Ovary (tissue), 9 donors: ENCODE measurements around the gene TXNL1. TPM values are rescaled to one million over a fixed set of nuclear protein-coding genes. Genes with fewer than 3 reads are reported as not detected.

Experiments
- DNase-seq, 5 donors: peaks; one replicate each; pipeline ENCODE4 v3.0.0-alpha.2; 2019 to 2020
- H3K27ac ChIP-seq, 2 donors: fragments of 200-600 bp; one replicate each; pipeline versions ENCODE4 v1.5.1 to v1.8.0; 2019 to 2022
- H3K27me3 ChIP-seq: fragments of 200-600 bp; one replicate; pipeline ENCODE4 v1.8.0; 2022
- H3K36me3 ChIP-seq: fragments of 200-600 bp; sonication (generic); one replicate; pipeline ENCODE4 v1.5.1; 2019
- H3K4me1 ChIP-seq: one replicate; pipeline ENCODE4 v1.8.1; 2013; ENCODE audit warnings: mild to moderate bottlenecking, moderate library complexity; ENCODE audit not compliant: insufficient read depth
- H3K4me3 ChIP-seq: fragments of 200-600 bp; sonication (generic); one replicate; pipeline ENCODE4 v1.5.1; 2017
- H3K9me3 ChIP-seq, 2 donors: fragments of 200-600 bp in 1 of 2; sonication (generic) in 1 of 2; one replicate each; pipeline versions ENCODE4 v1.5.1 to v1.8.1; 2013 to 2019; ENCODE audit warnings: mild to moderate bottlenecking in 1 of 2, moderate library complexity in 1 of 2
- CTCF ChIP-seq, 3 donors: fragments of 450-650 bp in 2 of 3; fragments of 200-600 bp in 1 of 3; IDR thresholded peaks; one replicate each; pipeline versions ENCODE4 v1.5.1 to v1.8.0; 2016 to 2022; ENCODE audit warnings: antibody characterized with exemption in 3 of 3, mild to moderate bottlenecking in 1 of 3
- EP300 ChIP-seq: sonication (generic); formaldehyde crosslinking; IDR thresholded peaks from one replicate; pipeline ENCODE4 v1.6.1; 2017; ENCODE audit warnings: antibody characterized with exemption
- POLR2A ChIP-seq: fragments of 450-650 bp; IDR thresholded peaks from one replicate; pipeline ENCODE4 v1.6.1; 2017; ENCODE audit warnings: antibody characterized with exemption, mild to moderate bottlenecking, moderate library complexity
- WGBS, 3 donors: extraction: QIAGEN DNeasy Blood & Tissue Kit in 1 of 3; methylation state at CpG; one replicate each; pipeline versions ENCODE4 v1.1.5 to v1.1.7; 2013 to 2017; 5-methylcytosine and 5-hydroxymethylcytosine counted together
- intact Hi-C, 4 donors: fragments of 100-400 bp; cut with DNase I; formaldehyde crosslinking; loops; one replicate each; pipeline versions ENCODE4 v1.11.0 to v1.15.1; 2022 to 2023
- polyA plus RNA-seq, 2 donors: library from polyadenylated mRNA; stranded (reverse); fragments of 200-250 nt in 1 of 2; fragments of 350-450 nt in 1 of 2; fragmentation: Illumina TruSeq in 1 of 2; extraction: RNeasy Lipid Tissue Mini Kit (QIAGEN cat#74804) in 1 of 2; gene quantifications; one replicate each; pipeline ENCODE4 v1.2.3, GENCODE V29; 2013 to 2014
- total RNA-seq, 7 donors: library from RNA; depleted of rRNA in 2 of 7; stranded (reverse); fragments of >200 nt in 2 of 7; fragmentation: NEBNext Ultra II Directional in 3 of 7; extraction: Animal tissue kit (Norgen Biotek cat#: 25700) in 3 of 7; gene quantifications; one replicate each; pipeline versions ENCODE4 v1.1.0 to v1.2.4, GENCODE V29; 2016 to 2023
- donor health status: DM: no; HTN: no; CAD: no; lungs with moderate emphysema.
- donor health status: DM: no; HTN: no; CAD: no.
- donor health status: Bipolar disorder and iron deficiency.
- donor health status: DM: yes; HTN: yes; CAD: no.
- donor health status: DM: no; HTN: no; CAD: no.
- donor health status: DM: yes; HTN: yes; CAD: no.

Gene TXNL1
- total and polyA plus RNA-seq, 9 donors = 34.6 to 109 (median 61.9) TPM

DNA sequence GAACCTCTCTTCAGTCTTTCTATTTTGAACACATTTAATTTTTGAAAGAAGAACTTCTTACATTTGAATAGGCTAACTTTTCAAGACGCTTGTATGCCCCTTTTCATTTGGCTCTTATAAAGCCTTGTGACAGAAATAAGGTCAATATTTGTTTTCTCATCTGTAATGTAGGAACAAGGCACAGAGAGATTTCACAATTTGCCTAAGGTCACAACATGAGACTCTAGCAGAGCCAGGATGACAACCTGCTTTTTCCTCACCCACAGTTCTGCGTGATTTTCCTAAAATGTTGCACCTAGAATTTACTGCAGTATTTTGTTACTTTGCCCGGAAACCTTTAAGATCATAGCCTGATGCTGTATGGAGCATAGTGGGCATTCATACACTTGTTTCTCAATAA is 67.4 kb downstream of the TXNL1 start:
- Histone ChIP-seq H3K9me3 (no peaks in the 10 kb centered on the region), H3K27me3 (no peaks in the 10 kb centered on the region), H3K27ac (no peak overlapping the region), H3K36me3 (no peaks in the 10 kb centered on the region), H3K4me3 (no peak overlapping the region), H3K4me1 (peaks cover 10% of the 10 kb centered on the region)
- no peak for TF ChIP-seq EP300
- TF ChIP-seq POLR2A = no peak
- no peak for TF ChIP-seq CTCF (IDR thresholded peaks at IDR 0.05)
- intact Hi-C loops = loop anchor here in 3 of 4 donors (10.0 kb wide), 4 partner anchors 566 to 1336 kb away; no protein-coding TSS in a partner anchor
- DNase-seq = no peak
- WGBS, 3 donors = 93 to 95% (median 95%) methylated on average over 3 of the region's 3 CpGs

DNA sequence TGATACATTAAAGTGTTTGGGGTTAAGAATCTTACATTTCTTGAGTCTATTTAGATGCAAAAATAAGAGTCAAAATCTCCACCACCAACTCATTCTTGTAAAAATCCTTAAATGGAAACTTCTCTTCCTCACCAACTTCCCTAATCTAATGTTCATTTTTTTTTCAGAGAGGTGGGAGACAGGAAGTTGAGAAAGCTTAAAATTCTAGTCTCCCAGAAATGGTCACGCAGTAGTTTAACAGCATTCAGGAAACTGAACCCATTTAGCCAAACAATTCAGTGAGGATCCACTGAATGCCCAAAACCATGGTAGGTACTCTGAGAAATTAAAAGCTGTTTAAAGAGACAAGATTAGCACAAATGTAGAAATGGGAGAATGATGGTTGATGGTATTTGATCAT is 69.0 kb downstream of the TXNL1 start:
- no peak overlapping the region for H3K4me3 ChIP-seq
- intact Hi-C loops = no loop called here
- H3K9me3 ChIP-seq = no peaks in the 10 kb centered on the region
- no peaks in the 10 kb centered on the region for H3K27me3 ChIP-seq
- no peak overlapping the region for H3K27ac ChIP-seq
- no peak for DNase-seq
- no peaks in the 10 kb centered on the region for H3K36me3 ChIP-seq
- TF ChIP-seq POLR2A (no peak), EP300 (no peak), CTCF (IDR thresholded peaks at IDR 0.05) (no peak)
- peaks cover 5% of the 10 kb centered on the region for H3K4me1 ChIP-seq
- 74 to 86% (median 84%) methylated on average over 1 of the region's 1 CpG for WGBS, 3 donors

DNA sequence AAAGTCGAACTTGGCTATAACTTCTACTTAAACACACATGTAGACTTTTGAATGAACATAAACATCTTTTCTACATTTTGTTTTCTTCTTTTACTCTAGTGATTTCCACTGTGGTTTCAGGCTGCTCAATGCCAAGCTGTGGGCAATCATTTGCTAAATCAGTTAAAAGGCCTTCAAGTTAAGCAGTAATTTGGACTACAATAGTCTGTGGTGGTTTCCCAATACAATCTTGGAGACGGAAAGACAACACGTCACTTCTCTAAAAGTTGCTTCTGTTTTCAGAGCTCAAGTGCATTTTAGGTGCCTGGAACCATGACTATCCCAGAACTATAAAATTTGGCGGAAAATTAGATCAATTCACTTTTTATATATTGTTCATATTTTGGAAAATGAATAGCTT is 69.4 kb downstream of the TXNL1 start:
- WGBS, 3 donors = 90 to 94% (median 94%) methylated on average over 4 of the region's 4 CpGs
- intact Hi-C loops = no loop called here

DNA sequence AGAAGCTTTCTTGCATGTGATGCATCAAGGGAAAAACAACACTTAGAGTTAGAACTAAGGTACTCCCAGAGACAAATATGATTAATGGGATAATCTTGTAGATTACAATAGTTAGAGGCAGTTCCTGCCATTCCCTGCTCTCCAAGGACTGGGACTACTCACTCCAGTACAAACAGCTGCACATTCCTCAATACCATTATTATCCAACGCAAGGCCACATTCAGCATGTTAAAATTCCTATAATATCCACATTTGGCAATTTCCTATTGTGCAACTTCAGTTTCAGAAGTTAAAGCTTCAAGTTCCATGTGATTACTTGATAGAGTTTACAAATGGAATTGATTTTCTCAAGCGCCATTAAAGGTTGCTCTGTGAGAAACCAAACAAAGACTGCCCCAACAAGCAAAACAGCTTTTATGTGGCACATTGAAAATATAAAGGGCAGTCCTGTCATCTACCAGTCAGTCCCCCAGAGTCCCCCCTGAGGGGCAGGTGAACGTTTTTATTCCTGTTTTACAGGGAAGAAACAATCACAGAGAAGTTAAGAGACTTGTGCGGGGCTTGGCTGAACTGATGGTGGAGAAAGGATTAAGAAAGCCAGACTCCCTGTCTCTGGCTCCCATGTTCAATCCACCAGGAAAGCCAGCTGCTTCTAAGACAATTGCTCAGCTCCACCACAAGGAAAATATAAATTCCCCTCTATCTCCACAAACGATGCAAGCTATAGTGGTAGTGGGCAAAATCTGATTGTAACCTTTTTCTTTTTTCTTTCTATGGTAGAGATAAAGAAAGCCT is 72.6 kb downstream of the TXNL1 start:
- WGBS, 3 donors = 50 to 58% (median 51%) methylated on average over 5 of the region's 5 CpGs
- Histone ChIP-seq H3K27ac (no peak overlapping the region), H3K4me1 (peaks cover 2% of the 10 kb centered on the region), H3K4me3 (no peak overlapping the region), H3K27me3 (no peaks in the 10 kb centered on the region), H3K36me3 (no peaks in the 10 kb centered on the region), H3K9me3 (no peaks in the 10 kb centered on the region)
- no peak for DNase-seq
- intact Hi-C loops = no loop called here
- TF ChIP-seq EP300 = no peak
- no peak for TF ChIP-seq POLR2A
- TF ChIP-seq CTCF (IDR thresholded peaks at IDR 0.05) = no peak

More for the DNA sequence above, 69.4 kb downstream of the TXNL1 start:
- Histone ChIP-seq H3K27ac (no peak overlapping the region), H3K4me1 (peaks cover 2% of the 10 kb centered on the region), H3K9me3 (no peaks in the 10 kb centered on the region), H3K27me3 (no peaks in the 10 kb centered on the region), H3K36me3 (no peaks in the 10 kb centered on the region), H3K4me3 (no peak overlapping the region)
- TF ChIP-seq CTCF (IDR thresholded peaks at IDR 0.05) = no peak
- no peak for TF ChIP-seq EP300
- no peak for TF ChIP-seq POLR2A
- DNase-seq = no peak
